Activated T-cell treated with anti-CD3 and anti-CD28 coated beads, Interleukin-2, amount 50 U/mL, for 72 hours (primary cell): ENCODE measurements around the gene RABIF. TPM values are rescaled to one million over a fixed set of nuclear protein-coding genes. Genes with fewer than 3 reads are reported as not detected.
A peak's percentile ranks its signal among the peaks of the same experiment; 100 is the strongest.
"Not testable (repeated sequence)": the region's sequence is repeated elsewhere in the genome, so short reads cannot be mapped to it uniquely, and the experiment has no call there.

Experiments
- ATAC-seq, 2 donors: fragments of 150-1000 bp; cut with Tn5 transposase; replicated peaks in 1 of 2; 2 replicates each; pipeline ENCODE4 v1.10.0; 2021; ENCODE audit warnings: moderate library complexity in 2 of 2, mild to moderate bottlenecking in 1 of 2
- DNase-seq, 2 donors: peaks; one replicate each; pipeline ENCODE4 v3.0.0; 2021 to 2022; ENCODE audit warnings: mixed read lengths in 1 of 2
- H3K27ac Mint-ChIP-seq: one replicate; pipeline ENCODE4 v1.8.0; 2022; ENCODE audit warnings: mild to moderate bottlenecking, moderate library complexity, mixed read lengths
- H3K27me3 Mint-ChIP-seq: one replicate; pipeline ENCODE4 v1.8.0; 2022; ENCODE audit warnings: low read depth, mixed read lengths
- H3K36me3 Mint-ChIP-seq, 2 donors: one replicate each; pipeline ENCODE4 v1.8.0; 2022; ENCODE audit warnings: mixed read lengths in 2 of 2, mild to moderate bottlenecking in 1 of 2; ENCODE audit not compliant: insufficient read depth in 2 of 2
- H3K4me1 Mint-ChIP-seq: one replicate; pipeline ENCODE4 v1.8.0; 2022; ENCODE audit warnings: low read depth, mixed read lengths
- H3K4me3 Mint-ChIP-seq, 2 donors: one replicate each; pipeline ENCODE4 v1.8.0; 2022; ENCODE audit warnings: mild to moderate bottlenecking in 2 of 2, mixed read lengths in 2 of 2, moderate library complexity in 2 of 2
- H3K9me3 Mint-ChIP-seq, 2 donors: one replicate each; pipeline ENCODE4 v1.8.0; 2022; ENCODE audit warnings: mixed read lengths in 2 of 2
- total RNA-seq, 2 donors: library from RNA; stranded (reverse); gene quantifications; one replicate each; pipeline ENCODE4 v1.2.3, GENCODE V29; 2022

The RABIF gene
- 10 to 100 TPM in 1 of 2 donors, 1 to 10 TPM in 1; 8.4 to 10.8 TPM for total RNA-seq

DNA sequence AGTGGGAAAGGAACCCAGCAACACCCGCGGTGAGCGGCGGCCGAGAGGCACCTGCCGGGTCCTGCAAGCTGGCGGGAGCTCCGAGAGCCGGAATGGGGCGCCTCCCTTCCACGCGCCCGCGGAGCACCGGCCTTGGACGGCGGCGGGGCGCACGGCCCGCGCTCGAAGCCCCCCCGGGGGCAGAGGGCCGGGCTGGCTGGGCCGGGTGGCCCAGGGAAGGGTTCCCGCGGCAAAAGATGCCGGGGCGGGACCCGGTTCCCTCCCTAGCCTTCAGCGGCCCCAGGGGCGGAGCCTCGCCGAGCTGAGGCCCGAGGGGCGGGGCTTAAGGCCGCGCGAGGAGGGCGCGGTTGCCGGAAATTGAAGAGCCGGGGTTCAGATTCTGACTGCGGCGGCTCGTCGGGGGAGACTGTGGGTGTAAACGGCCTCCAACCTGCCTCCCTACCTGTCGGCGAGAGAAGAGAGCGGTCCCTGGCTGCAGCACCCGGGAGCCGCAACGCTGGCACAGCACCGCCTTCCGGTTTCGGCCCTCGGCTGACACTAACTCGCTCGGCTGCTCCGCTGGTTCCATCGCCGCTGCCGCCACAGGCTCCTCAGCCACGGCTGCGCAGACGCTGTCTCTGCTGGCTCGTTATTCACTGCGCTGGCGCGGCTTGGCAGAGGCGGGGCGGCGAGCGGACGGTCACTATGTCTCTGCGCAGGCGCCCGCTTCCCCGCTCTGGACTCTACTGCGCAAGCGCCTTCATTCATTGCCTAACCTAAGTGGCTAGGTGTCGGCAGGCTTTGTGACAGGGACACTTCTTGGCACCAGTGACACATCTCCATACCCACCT lies at the start of gene RABIF:
RABIF (minus strand) TSS at position 619 of the 830 bp plus-strand sequence; CDS start at position 568, 51 bp downstream.
- Mint-ChIP-seq H3K4me3 (peak within 1 kb of the TSS; percentile 93 to 97), H3K36me3 (peaks cover 4 to 9% of the 10 kb centered on the region in 2 donors), H3K4me1 (peaks cover 28% of the 10 kb centered on the region), H3K27ac (peak within 1 kb of the TSS; percentile 94), H3K27me3 (no peaks in the 10 kb centered on the region), H3K9me3 (no peaks in the 10 kb centered on the region)
- peak; percentile 97 to 98 for DNase-seq
- ATAC-seq = peak; percentile 93

DNA sequence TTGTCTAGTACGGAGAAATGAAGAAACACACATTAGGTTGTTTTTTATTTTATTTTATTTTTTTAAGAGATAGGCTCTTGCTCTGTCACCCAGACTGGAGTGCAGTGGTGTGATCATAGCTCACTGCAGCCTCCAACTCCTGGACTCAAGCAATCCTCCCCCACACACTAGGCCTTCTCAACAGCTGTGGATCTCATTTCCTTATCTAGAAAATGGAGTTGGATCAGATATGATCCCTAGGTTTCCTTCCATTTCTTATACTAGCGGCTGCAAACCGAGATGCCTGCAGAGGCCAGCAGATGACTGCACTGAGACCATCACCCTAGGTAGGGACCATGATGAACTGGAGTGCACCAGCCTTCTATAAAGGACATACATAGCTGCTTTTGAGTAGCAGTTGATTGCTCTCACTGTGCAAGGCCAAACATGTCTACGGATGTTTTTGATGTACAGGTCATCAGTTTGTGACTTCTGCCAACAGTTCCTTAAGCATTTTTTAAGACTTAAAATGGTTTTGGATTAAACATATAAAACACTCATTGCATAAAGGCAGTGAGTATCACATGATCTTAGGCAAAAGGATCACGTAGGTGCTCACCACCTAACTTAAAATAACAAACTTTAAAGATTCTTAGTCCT lies 49.5 kb upstream of the RABIF start:
- Mint-ChIP-seq H3K36me3 (peaks cover 1 to 10% of the 10 kb centered on the region in 2 donors), H3K4me1 (peaks cover 5% of the 10 kb centered on the region), H3K27ac (no peak overlapping the region), H3K4me3 (no peak overlapping the region), H3K27me3 (no peaks in the 10 kb centered on the region), H3K9me3 (no peaks in the 10 kb centered on the region)
- DNase-seq (no peak), ATAC-seq (no peak)

DNA sequence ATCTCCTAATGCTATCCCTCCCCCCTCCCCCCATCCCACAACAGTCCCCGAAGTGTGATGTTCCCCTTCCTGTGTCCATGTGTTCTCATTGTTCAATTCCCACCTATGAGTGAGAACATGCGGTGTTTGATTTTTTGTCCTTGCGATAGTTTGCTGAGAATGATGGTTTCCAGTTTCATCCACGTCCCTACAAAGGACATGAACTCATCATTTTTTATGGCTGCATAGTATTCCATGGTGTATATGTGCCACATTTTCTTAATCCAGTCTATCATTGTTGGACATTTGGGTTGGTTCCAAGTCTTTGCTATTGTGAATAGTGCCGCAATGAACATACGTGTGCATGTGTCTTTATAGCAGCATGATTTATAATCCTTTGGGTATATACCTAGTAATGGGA lies 47.5 kb upstream of the RABIF start:
- H3K27ac Mint-ChIP-seq, DNase-seq, H3K4me1 Mint-ChIP-seq, H3K27me3 Mint-ChIP-seq, ATAC-seq, H3K36me3 Mint-ChIP-seq, H3K4me3 Mint-ChIP-seq, H3K9me3 Mint-ChIP-seq: not testable (repeated sequence)

DNA sequence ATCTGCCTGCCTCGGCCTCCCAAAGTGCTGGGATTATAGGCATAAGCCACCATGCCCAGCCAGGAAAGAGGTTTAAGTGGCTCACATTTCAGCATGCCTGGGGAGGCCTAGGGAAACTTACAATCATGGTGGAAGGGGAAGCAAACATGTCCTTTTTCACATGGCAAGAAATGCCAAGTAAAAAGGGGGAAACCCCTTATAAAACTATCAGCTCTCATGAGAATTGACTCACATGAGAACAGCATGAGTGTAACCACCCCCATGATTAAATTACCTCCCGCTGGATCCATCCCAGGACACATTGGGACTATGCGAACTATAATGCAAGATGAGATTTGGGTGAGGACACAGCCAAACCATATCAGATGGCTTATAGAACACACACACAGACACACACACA lies 46.9 kb upstream of the RABIF start:
- H3K4me3 Mint-ChIP-seq = no peak overlapping the region
- H3K27ac Mint-ChIP-seq = no peak overlapping the region
- ATAC-seq = no peak
- H3K4me1 Mint-ChIP-seq = peaks cover 5% of the 10 kb centered on the region
- H3K9me3 Mint-ChIP-seq = peaks cover 0 to 4% of the 10 kb centered on the region in 2 donors
- no peaks in the 10 kb centered on the region for H3K27me3 Mint-ChIP-seq
- H3K36me3 Mint-ChIP-seq = peaks cover 0 to 1% of the 10 kb centered on the region in 2 donors
- DNase-seq = no peak

DNA sequence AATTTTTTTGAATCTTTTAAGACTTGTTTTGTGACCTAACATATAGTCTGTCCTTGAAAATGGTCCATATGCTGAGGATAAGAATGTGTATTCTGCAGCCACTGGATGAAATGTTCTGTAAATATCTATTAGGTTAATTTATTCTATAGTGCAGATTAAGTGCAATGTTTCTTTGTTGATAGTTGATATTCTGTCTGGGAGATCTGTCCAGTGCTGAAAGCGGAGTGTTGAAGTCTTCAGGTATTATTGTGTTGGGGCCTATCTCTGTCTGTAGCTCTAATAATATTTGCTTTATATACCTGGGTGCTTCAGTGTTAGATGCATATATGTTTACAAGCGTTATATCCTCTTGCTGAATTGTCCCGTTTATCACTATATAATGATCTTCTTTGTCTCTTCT lies 45.8 kb upstream of the RABIF start:
- no peaks in the 10 kb centered on the region for H3K27me3 Mint-ChIP-seq
- ATAC-seq = no peak
- no peak for DNase-seq
- no peak overlapping the region for H3K27ac Mint-ChIP-seq
- H3K4me3 Mint-ChIP-seq = no peak overlapping the region
- H3K9me3 Mint-ChIP-seq = peaks cover 0 to 4% of the 10 kb centered on the region in 2 donors
- peaks cover 5% of the 10 kb centered on the region for H3K4me1 Mint-ChIP-seq
- no peaks in the 10 kb centered on the region for H3K36me3 Mint-ChIP-seq

DNA sequence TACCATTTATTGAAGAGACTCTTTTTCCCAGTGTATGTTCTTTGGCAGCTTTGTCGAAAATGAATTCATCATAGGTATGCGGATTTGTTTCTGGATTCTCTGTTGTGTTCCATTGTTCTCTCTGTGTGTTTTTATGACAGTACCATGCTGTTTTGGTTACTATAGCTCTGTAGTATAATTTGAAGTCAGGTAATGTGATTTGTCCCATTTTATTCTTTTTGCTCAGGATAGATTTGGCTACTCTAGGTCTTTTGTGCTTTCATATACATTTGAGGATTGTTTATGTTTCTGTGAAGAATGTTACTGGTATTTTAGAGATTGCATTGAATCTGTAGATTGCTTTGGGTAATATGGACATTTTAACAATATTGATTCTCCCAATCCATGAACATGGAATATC lies 43.5 kb upstream of the RABIF start:
- H3K27me3 Mint-ChIP-seq = peaks cover 5% of the 10 kb centered on the region
- H3K9me3 Mint-ChIP-seq = peaks cover 0 to 4% of the 10 kb centered on the region in 2 donors
- DNase-seq (no peak), ATAC-seq (no peak)
- H3K36me3 Mint-ChIP-seq = no peaks in the 10 kb centered on the region
- no peak overlapping the region for H3K27ac Mint-ChIP-seq
- H3K4me3 Mint-ChIP-seq = no peak overlapping the region
- peaks cover 5% of the 10 kb centered on the region for H3K4me1 Mint-ChIP-seq

DNA sequence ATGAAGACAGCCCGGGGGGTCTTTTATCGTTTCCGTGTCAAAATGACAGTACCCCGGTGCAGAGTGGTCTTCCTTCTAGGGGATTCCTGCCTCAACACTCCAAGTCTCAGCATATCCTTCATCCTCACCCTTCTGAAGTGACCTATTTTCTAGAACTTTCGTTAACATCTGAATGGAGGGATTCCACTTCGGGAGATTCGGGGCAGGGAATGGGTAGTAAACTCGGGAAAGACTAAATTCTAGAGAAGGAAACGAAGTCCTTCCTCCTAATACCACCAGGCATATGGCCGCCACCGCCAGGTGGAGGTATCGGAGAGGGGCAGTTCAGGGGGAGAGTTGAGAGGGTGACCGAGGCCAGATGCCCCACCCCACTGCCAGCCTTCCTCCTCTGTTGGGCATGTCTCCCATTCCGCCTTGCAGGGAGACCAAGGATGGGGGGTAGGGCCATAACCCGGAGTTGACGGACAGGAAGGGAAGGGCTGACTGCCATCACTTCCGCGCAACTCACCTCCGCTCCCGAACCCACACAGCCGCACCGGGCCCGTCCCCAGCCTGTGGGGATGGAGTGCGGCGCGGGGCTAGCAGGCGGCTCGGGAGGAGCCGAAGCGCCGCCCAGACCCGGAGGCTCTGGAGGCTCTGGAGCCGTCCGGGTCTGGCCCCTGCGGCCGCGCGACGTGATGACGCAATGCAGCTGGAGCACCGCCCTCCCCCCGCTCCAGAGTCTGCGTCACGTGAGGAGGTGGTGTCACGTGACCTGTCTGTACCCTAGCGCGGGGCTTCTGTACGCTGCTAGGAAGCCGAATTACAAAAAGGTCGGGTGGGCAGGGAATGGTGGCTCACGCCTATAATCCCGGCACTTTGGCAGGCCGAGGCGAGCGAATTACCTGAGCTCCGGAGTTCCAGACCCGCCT lies 37.9 kb upstream of the RABIF start, which contains the start of gene KLHL12:
KLHL12 (minus strand) TSS at position 654 of the 911 bp plus-strand sequence. CDS start 2,072 bp downstream, outside the sequence.
- peaks cover 0 to 5% of the 10 kb centered on the region in 2 donors for H3K36me3 Mint-ChIP-seq
- H3K4me3 Mint-ChIP-seq = peak within 1 kb of the TSS; percentile 87 to 93
- peak; percentile 95 to 96 for DNase-seq
- H3K4me1 Mint-ChIP-seq = peaks cover 33% of the 10 kb centered on the region
- H3K27me3 Mint-ChIP-seq = peaks cover 5% of the 10 kb centered on the region
- no peaks in the 10 kb centered on the region for H3K9me3 Mint-ChIP-seq
- peak; percentile 97 to 98 for ATAC-seq
- H3K27ac Mint-ChIP-seq = peak within 1 kb of the TSS; percentile 91

DNA sequence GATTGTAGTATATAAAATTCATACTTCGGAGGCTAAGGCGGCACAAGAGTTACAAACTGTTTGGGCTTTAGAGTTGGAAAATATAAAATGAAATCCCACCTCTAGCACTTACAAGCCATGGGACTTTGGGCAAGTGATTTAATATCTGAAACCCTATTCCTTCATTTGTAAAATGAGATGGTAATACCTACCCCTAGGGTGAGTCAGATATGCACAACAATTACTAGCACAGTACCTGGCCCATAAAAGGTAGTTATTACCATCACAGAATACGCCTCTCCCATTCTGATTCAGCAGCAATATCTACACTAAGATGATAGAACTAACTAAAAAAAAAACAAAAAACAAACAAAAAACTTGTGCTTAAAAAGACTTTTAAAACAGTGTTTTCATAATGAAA lies 34.6 kb upstream of the RABIF start:
- H3K4me3 Mint-ChIP-seq = peak overlapping the region; percentile 22
- H3K27me3 Mint-ChIP-seq = no peaks in the 10 kb centered on the region
- ATAC-seq (no peak), DNase-seq (no peak)
- H3K36me3 Mint-ChIP-seq = peaks cover 0 to 8% of the 10 kb centered on the region in 2 donors
- H3K9me3 Mint-ChIP-seq = no peaks in the 10 kb centered on the region
- H3K4me1 Mint-ChIP-seq = peaks cover 33% of the 10 kb centered on the region
- H3K27ac Mint-ChIP-seq = peak overlapping the region; percentile 44

DNA sequence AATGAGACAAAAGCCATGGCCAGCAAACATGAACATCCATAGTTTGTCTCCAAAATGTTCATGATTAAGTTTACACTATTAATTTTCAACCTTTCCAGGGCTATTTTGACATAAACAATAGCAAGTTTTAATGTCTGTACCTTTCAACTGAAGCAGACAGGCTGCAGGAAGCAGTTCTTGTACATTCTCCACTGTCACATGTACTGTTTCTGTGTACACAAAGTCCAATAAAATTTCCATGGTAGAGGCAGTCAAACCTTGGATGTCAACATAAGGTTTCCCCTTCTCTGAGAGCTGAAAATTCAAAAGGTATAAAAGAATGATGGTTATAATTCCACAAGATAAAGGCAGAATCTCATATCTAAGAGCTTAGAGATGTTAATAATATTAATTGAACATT lies 30.7 kb upstream of the RABIF start:
- DNase-seq (no peak), ATAC-seq (no peak)
- H3K27me3 Mint-ChIP-seq = no peaks in the 10 kb centered on the region
- H3K4me1 Mint-ChIP-seq = peaks cover 16% of the 10 kb centered on the region
- H3K27ac Mint-ChIP-seq = no peak overlapping the region
- no peaks in the 10 kb centered on the region for H3K9me3 Mint-ChIP-seq
- H3K4me3 Mint-ChIP-seq = no peak overlapping the region
- H3K36me3 Mint-ChIP-seq = peaks cover 0 to 17% of the 10 kb centered on the region in 2 donors

DNA sequence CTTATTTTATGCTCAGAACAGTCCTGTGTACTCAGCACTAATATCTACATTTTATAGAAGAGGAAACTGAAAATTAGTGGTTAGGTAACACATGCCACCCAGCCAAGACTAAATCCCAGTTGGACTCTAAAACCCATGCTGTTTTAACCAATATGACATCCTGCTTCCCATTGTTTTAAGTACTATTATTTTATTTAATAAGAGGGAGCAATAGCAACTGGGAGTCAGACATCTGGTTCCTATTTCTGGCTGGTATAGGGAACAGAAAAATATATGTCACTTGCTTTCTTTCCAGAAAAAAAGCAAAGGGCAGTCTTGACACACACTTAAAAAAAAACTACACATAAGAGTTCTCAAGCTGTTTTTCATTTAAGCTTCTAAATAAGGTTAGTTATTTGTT lies 26.2 kb upstream of the RABIF start:
- Mint-ChIP-seq H3K27me3 (no peaks in the 10 kb centered on the region), H3K27ac (no peak overlapping the region), H3K36me3 (peaks cover 10 to 30% of the 10 kb centered on the region in 2 donors), H3K9me3 (no peaks in the 10 kb centered on the region), H3K4me3 (no peak overlapping the region), H3K4me1 (peaks cover 17% of the 10 kb centered on the region)
- DNase-seq (no peak), ATAC-seq (no peak)

DNA sequence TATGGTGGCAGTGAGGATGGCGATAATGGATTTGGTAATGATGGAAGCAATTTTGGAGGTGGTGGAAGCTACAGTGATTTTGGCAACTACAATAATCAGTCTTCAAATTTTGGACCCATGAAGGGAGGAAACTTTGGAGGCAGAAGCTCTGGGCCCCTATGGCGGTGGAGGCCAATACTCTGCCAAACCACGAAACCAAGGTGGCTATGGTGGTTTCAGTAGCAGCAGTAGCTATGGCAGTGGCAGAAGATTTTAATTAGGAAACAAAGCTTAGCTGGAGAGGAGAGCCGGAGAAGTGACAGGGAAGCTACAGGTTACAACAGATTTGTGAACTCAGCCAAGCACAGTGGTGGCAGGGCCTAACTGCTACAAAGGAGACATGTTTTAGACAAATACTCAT lies 23.5 kb upstream of the RABIF start:
- H3K4me3 Mint-ChIP-seq, DNase-seq, H3K9me3 Mint-ChIP-seq, H3K27me3 Mint-ChIP-seq, ATAC-seq: not testable (repeated sequence)
- Mint-ChIP-seq H3K36me3 (peaks cover 12 to 26% of the 10 kb centered on the region in 2 donors), H3K4me1 (peaks cover 17% of the 10 kb centered on the region), H3K27ac (peak overlapping the region; percentile 32)

DNA sequence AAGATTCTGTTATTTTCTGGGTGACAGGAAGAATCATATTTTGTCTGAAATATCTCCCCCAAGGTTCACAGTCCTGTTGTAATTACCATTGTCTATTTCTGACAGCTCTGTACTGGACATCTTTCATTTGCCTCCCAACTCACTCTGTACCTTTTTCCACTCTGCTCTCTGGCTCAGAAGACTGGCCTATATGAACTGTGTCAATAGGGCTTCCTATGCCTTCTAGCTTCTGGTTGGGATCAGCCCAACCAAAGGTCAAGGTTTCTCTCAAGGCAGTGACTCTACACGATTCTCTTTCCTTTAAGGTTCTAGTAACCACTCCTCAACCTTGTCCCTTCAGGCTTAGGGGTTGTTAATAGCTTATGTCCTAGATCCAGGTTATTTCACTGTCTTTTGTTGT lies 20.5 kb upstream of the RABIF start:
- Mint-ChIP-seq H3K27me3 (no peaks in the 10 kb centered on the region), H3K9me3 (no peaks in the 10 kb centered on the region), H3K4me1 (peaks cover 17% of the 10 kb centered on the region), H3K36me3 (peaks cover 12 to 25% of the 10 kb centered on the region in 2 donors), H3K27ac (peak overlapping the region; percentile 78), H3K4me3 (no peak overlapping the region)
- DNase-seq (no peak), ATAC-seq (no peak)
